ENCODE results near the gene RNGTT. TPM values are rescaled to one million over a fixed set of nuclear protein-coding genes. Genes with fewer than 3 reads are reported as not detected.

RNGTT gene
- total RNA-seq (2021; fragmentation: NEBNext Ultra II Directional; extraction: Animal tissue kit (Norgen Biotek cat#: 25700)) = 10 to 100 TPM; 16.0 to 17.4 (median 16.8) TPM
- long read RNA-seq, full-length matches to known transcripts = 12 of 19 reads
- long read RNA-seq, partial matches to known transcripts = 3 of 19 reads
- long read RNA-seq, other reads (novel, unspliced or antisense) = 4 of 19 reads

DNA sequence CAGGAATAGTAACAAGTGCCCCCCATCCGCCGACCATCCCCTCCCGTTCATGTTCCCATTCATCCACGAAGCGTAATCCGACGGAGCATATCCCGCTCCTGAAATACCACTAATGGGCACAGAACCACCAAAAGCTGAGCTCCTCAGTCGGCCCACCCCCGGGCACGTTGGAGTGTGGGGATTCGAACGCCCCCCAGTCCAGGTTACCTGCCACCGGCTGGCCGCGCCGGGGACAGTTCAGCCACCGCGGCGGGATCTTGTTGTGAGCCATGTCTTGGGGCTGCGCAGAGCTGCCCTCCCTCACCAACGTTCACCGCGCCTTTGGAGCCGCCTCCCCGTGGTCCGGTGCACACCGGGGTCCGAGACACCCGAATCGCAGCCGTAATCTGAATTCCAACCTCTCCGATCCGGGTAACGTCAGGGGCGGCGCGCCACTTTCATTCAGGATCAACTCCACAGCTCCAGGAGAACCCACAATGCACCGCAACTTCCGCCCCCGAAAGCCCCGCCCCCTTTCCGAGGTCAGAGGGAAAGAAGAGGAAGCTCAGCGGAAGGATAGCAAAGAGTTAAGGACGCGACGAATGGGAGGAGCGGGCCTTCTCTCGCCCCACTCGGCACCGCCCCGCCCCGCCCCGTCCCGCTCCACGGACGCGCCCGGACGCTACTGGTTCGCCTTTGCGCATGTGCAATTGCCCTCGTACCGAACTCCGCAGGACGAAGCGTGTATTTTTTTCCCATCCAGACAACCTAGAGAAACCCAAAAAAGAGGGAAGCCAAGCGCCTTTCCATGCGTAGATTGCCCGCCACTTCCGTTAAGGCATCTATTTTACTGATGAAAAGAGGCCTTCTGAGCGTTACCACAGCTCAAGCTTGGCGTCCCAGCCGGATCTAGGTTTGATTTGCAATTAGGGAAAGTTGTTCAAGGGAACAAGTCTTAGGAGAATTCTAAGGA is at the start of gene RNGTT:
Gene RNGTT (minus strand): TSS at position 480 of the 952 bp plus-strand sequence. CDS start 209 bp downstream, at position 271.
- Mint-ChIP-seq H3K27ac (peak within 1 kb of the TSS; percentile 88), H3K4me1 (ENCODE audit: low read depth) (peaks cover 24% of the 10 kb centered on the region), H3K36me3 (ENCODE audit: low read depth) (peaks cover 6% of the 10 kb centered on the region), H3K9me3 (peaks cover 11% of the 10 kb centered on the region; the same call in 1 of the 2 replicates), H3K4me3 (peak within 1 kb of the TSS; percentile 100), H3K27me3 (ENCODE audit: insufficient read depth) (no peaks in the 10 kb centered on the region)
- TF ChIP-seq, protein P1, sequence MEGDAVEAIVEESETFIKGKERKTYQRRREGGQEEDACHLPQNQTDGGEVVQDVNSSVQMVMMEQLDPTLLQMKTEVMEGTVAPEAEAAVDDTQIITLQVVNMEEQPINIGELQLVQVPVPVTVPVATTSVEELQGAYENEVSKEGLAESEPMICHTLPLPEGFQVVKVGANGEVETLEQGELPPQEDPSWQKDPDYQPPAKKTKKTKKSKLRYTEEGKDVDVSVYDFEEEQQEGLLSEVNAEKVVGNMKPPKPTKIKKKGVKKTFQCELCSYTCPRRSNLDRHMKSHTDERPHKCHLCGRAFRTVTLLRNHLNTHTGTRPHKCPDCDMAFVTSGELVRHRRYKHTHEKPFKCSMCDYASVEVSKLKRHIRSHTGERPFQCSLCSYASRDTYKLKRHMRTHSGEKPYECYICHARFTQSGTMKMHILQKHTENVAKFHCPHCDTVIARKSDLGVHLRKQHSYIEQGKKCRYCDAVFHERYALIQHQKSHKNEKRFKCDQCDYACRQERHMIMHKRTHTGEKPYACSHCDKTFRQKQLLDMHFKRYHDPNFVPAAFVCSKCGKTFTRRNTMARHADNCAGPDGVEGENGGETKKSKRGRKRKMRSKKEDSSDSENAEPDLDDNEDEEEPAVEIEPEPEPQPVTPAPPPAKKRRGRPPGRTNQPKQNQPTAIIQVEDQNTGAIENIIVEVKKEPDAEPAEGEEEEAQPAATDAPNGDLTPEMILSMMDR (IDR thresholded peaks at IDR 0.05) = no peak
- peak; percentile 98 for DNase-seq

DNA sequence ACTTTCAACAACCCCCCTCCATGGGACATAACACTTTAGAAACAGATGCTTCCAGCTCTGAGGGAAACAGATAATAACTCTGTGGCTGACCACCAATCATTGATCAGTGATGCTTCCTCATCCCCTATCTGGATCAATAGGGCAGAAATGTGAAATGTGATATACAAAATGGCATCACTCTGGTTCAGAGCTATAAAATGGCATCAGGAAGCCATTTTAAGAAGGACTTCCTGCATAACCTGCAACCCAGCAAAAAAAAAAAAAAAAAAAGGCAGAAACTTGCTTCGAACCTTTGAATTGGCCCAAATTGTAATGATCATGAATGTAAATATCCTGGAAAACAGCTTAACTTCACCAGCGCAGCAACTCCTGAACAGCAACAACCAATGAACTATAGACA is 48.0 kb upstream of the RNGTT start:
- TF ChIP-seq, protein P1 (IDR thresholded peaks at IDR 0.05) = no peak
- DNase-seq = no peak
- no peak overlapping the region for H3K4me3 Mint-ChIP-seq
- no peaks in the 10 kb centered on the region for H3K4me1 Mint-ChIP-seq (ENCODE audit: low read depth)
- peaks cover 20% of the 10 kb centered on the region for H3K27me3 Mint-ChIP-seq (ENCODE audit: insufficient read depth)
- no peaks in the 10 kb centered on the region for H3K36me3 Mint-ChIP-seq (ENCODE audit: low read depth)
- no peaks in the 10 kb centered on the region for H3K9me3 Mint-ChIP-seq
- no peak overlapping the region for H3K27ac Mint-ChIP-seq

DNA sequence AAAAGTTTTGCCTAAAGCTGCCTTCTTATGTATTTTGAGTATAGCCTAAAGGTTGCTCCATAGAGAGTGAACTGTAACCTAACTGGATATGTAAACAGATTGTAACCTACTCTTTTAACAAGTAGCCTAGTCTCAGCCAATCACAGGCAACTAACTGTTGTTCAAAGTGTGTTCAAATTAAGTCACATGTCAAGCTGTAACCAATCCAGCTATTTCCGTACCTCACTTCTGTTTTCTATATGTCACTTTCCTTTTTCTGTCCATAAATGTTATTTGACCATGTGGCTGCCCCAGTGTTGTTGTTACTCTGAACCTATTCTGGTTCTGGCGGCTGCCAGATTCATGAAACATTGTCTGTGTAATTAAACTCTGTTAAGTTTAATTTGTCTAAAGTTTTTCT is 47.4 kb upstream of the RNGTT start:
- Mint-ChIP-seq H3K27me3 (ENCODE audit: insufficient read depth) (peaks cover 20% of the 10 kb centered on the region), H3K4me3 (no peak overlapping the region), H3K9me3 (no peaks in the 10 kb centered on the region), H3K4me1 (ENCODE audit: low read depth) (no peaks in the 10 kb centered on the region), H3K27ac (no peak overlapping the region), H3K36me3 (ENCODE audit: low read depth) (no peaks in the 10 kb centered on the region)
- TF ChIP-seq, protein P1 (IDR thresholded peaks at IDR 0.05) = no peak
- no peak for DNase-seq

DNA sequence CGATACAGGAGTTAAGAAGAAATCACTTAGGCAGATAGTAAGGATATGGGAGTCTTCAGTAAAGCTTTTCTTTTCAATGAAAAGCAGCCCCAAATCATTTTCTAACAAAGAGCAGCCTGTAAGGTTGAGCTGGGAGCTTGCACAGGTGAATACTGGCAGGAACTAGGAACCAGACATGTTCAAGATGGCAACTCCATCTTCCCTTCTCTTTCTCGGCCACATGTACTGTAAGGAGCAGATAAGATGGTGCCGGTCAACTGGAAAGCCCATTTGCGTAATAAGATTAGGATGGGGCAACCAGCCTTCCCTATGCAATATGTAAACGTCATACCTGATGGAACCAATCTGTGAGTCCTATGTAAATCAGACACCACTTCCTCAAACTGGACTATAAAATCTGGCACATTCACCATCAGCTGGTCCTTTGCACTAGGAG is 46.2 kb upstream of the RNGTT start:
- H3K4me3 Mint-ChIP-seq = no peak overlapping the region
- TF ChIP-seq, protein P1 (IDR thresholded peaks at IDR 0.05) = no peak
- no peaks in the 10 kb centered on the region for H3K36me3 Mint-ChIP-seq (ENCODE audit: low read depth)
- no peak for DNase-seq
- H3K9me3 Mint-ChIP-seq = no peaks in the 10 kb centered on the region
- peaks cover 20% of the 10 kb centered on the region for H3K27me3 Mint-ChIP-seq (ENCODE audit: insufficient read depth)
- no peaks in the 10 kb centered on the region for H3K4me1 Mint-ChIP-seq (ENCODE audit: low read depth)
- no peak overlapping the region for H3K27ac Mint-ChIP-seq

DNA sequence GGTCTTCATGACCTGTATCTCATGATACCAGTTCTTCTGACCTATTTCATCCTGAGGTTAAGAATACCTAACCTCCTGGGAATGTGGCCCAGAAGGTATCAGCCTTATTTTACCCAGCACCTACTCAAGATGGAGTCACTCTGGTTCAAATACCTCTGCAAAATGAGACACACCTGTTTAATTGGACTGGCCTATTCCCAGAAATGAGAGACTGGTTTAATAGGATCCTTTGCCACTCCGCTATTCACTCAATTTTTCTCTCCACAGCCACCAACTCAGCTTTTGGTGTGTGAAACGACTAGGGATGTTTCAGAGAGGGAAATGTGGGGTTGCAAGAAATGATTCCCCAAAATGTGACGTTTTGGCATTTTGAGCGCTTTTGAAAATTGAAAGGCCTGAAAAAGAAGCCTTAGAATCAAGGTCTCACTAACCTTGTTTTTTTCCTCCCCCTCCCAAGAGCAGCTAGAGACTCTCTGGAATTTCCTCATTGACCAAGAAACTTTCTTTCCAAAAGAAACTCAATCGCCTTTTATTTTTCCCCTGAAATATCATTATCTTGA is 45.5 kb upstream of the RNGTT start:
- Mint-ChIP-seq H3K4me1 (ENCODE audit: low read depth) (no peaks in the 10 kb centered on the region), H3K27ac (no peak overlapping the region), H3K9me3 (no peaks in the 10 kb centered on the region), H3K36me3 (ENCODE audit: low read depth) (no peaks in the 10 kb centered on the region), H3K27me3 (ENCODE audit: insufficient read depth) (peaks cover 22% of the 10 kb centered on the region), H3K4me3 (no peak overlapping the region)
- no peak for DNase-seq
- TF ChIP-seq, protein P1 (IDR thresholded peaks at IDR 0.05) = no peak

All from HFFc6 (cell line).